Nephron (organoid): ENCODE results near the gene KCNIP4.

ENCODE experiments used
- H3K27ac Mint-ChIP-seq, 3 experiments: 2 replicates each; pipeline ENCODE4 v1.8.0; 2020; ENCODE audit warnings: mixed read lengths in 3 of 3, mild to moderate bottlenecking in 2 of 3, moderate library complexity in 1 of 3
- H3K27me3 Mint-ChIP-seq: 2 replicates; pipeline ENCODE4 v1.8.0; 2021; ENCODE audit warnings: low read depth, mild to moderate bottlenecking, moderate library complexity, mixed read lengths
- H3K36me3 Mint-ChIP-seq: 2 replicates; pipeline ENCODE4 v1.8.0; 2020; ENCODE audit warnings: low read depth, mixed read lengths
- H3K4me1 Mint-ChIP-seq: 2 replicates; pipeline ENCODE4 v1.8.0; 2020; ENCODE audit warnings: mixed read lengths
- H3K4me3 Mint-ChIP-seq, 3 experiments: 2 replicates each; pipeline ENCODE4 v1.8.0; 2020; ENCODE audit warnings: mild to moderate bottlenecking in 3 of 3, mixed read lengths in 3 of 3, moderate library complexity in 2 of 3
- H3K9me3 Mint-ChIP-seq: 2 replicates; pipeline ENCODE4 v1.8.0; 2020; ENCODE audit warnings: mixed read lengths
- CTCF ChIP-seq, 3 experiments: fragments of 200-600 bp; sonication (generic); IDR thresholded peaks; one replicate each; pipeline ENCODE4 v1.5.0; 2021; ENCODE audit warnings: antibody characterized with exemption in 3 of 3; ENCODE audit not compliant: unreplicated experiment in 3 of 3

KCNIP4 gene

GRCh38 chr4:21177092-21177491, 771.5 kb downstream of the KCNIP4 start:
- Mint-ChIP-seq H3K27me3 (no peaks in the 10 kb centered on the region), H3K36me3 (no peaks in the 10 kb centered on the region), H3K4me1 (no peaks in the 10 kb centered on the region), H3K27ac (no peak overlapping the region), H3K4me3 (no peak overlapping the region), H3K9me3 (no peaks in the 10 kb centered on the region)
- TF ChIP-seq CTCF (IDR thresholded peaks at IDR 0.05; ENCODE audit: unreplicated experiment in 3 of 3) = no peak

- Mint-ChIP-seq H3K4me1 (no peaks in the 10 kb centered on the region), H3K27me3 (peaks cover 3% of the 10 kb centered on the region), H3K36me3 (no peaks in the 10 kb centered on the region), H3K27ac (no peak overlapping the region), H3K9me3 (no peaks in the 10 kb centered on the region), H3K4me3 (no peak overlapping the region)
- TF ChIP-seq CTCF (IDR thresholded peaks at IDR 0.05; ENCODE audit: unreplicated experiment in 3 of 3) = no peak
These were observed 780.9 kb downstream of the KCNIP4 start for GRCh38 chr4:21167711-21168110.

- Mint-ChIP-seq H3K9me3 (peaks cover 4% of the 10 kb centered on the region), H3K27ac (no peak overlapping the region), H3K4me3 (no peak overlapping the region), H3K36me3 (no peaks in the 10 kb centered on the region), H3K27me3 (no peaks in the 10 kb centered on the region), H3K4me1 (no peaks in the 10 kb centered on the region)
- no peak for TF ChIP-seq CTCF (IDR thresholded peaks at IDR 0.05; ENCODE audit: unreplicated experiment in 3 of 3)
These were observed 793.2 kb downstream of the KCNIP4 start for GRCh38 chr4:21155367-21155766.

GRCh38 chr4:21139327-21139726, 809.2 kb downstream of the KCNIP4 start:
- H3K36me3 Mint-ChIP-seq = no peaks in the 10 kb centered on the region
- H3K4me3 Mint-ChIP-seq = no peak overlapping the region
- TF ChIP-seq CTCF (IDR thresholded peaks at IDR 0.05; ENCODE audit: unreplicated experiment in 3 of 3) = no peak
- no peaks in the 10 kb centered on the region for H3K9me3 Mint-ChIP-seq
- H3K27me3 Mint-ChIP-seq = no peaks in the 10 kb centered on the region
- no peak overlapping the region for H3K27ac Mint-ChIP-seq
- no peaks in the 10 kb centered on the region for H3K4me1 Mint-ChIP-seq

- no peak for TF ChIP-seq CTCF (IDR thresholded peaks at IDR 0.05; ENCODE audit: unreplicated experiment in 3 of 3)
- no peak overlapping the region for H3K27ac Mint-ChIP-seq
- no peaks in the 10 kb centered on the region for H3K36me3 Mint-ChIP-seq
- H3K9me3 Mint-ChIP-seq = no peaks in the 10 kb centered on the region
- no peak overlapping the region for H3K4me3 Mint-ChIP-seq
- no peaks in the 10 kb centered on the region for H3K4me1 Mint-ChIP-seq
- no peaks in the 10 kb centered on the region for H3K27me3 Mint-ChIP-seq
These were observed 812.4 kb downstream of the KCNIP4 start for GRCh38 chr4:21136051-21136630.

GRCh38 chr4:21134994-21135393, 813.6 kb downstream of the KCNIP4 start:
- Mint-ChIP-seq H3K27ac (no peak overlapping the region), H3K9me3 (no peaks in the 10 kb centered on the region), H3K36me3 (no peaks in the 10 kb centered on the region), H3K4me3 (no peak overlapping the region), H3K27me3 (no peaks in the 10 kb centered on the region), H3K4me1 (no peaks in the 10 kb centered on the region)
- TF ChIP-seq CTCF (IDR thresholded peaks at IDR 0.05; ENCODE audit: unreplicated experiment in 3 of 3) = peak in 2 of 3 experiments; percentile 22 to 28
